GM18873 (cell line): ENCODE data around the gene CLEC16A.
"Not testable (repeated sequence)": the region's sequence is repeated elsewhere in the genome, so short reads cannot be mapped to it uniquely, and the experiment has no call there.

Source experiments
- ATAC-seq: cut with Tn5 transposase; IDR thresholded peaks from one replicate; pipeline ENCODE4 v1.9.1; 2021; ENCODE audit warnings: mild to moderate bottlenecking, moderate library complexity, moderate number of reproducible peaks; ENCODE audit not compliant: unreplicated experiment, low FRiP score

Gene CLEC16A

DNA sequence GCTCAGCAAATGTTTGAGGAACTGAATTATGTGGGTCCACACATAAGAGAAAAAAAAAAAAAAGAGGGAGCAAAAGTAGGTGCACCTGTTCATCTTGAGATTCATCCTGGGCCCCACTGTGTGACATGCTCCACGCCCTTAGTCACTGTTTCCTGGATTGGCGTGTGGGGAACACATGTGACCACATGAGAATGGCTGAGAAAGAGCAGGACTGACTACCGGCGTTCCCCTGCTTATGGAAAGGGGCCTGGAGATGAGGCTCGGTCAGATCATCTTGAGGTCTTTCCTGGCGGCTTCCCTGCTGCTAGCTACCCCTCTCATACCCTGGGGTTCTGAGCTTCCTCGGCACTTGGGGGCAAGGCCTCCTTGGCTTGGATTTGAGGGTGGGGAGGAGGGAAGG is 6.0 kb upstream of the CLEC16A start:
- no peak for ATAC-seq

DNA sequence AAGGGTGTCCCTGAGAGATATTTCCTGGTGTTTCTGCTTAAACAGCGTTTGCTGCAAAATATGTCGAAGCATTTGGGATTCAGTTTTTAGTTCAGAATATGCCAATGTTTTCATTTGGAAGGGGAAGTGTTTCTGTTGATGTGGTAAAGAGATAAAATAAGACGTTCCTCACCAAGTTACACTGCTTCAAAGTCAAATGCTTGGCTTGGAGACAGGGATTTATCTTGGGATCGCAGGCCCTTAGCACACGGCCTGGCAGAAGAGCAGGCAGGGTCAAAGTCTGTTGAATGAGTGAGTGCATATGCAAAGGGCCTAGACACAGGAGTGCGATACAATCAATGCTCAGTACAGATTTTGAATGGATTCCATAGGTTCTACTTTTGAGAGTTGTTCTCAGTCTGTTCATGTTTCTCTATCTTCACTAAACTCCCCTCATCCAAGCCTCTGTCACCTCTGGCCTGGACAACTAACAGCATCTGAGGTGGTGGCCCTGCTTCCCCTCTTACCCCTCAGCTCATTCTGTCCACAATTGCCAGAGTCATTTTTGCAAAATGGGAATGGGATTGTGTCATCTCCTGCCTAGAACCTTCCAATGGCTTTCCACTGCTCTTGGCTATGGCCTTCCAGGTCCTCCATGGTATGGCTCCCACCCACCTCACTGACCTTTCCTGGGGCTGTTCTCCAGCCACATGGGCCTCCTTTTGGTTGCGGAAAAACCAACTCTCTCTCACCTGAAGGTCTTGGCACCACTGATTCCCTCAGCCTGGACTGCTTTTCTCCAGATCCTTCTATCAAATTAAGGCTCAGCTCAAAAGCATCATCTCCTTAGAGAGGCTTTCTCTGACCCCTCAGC is 5.3 kb upstream of the CLEC16A start:
- no peak for ATAC-seq

DNA sequence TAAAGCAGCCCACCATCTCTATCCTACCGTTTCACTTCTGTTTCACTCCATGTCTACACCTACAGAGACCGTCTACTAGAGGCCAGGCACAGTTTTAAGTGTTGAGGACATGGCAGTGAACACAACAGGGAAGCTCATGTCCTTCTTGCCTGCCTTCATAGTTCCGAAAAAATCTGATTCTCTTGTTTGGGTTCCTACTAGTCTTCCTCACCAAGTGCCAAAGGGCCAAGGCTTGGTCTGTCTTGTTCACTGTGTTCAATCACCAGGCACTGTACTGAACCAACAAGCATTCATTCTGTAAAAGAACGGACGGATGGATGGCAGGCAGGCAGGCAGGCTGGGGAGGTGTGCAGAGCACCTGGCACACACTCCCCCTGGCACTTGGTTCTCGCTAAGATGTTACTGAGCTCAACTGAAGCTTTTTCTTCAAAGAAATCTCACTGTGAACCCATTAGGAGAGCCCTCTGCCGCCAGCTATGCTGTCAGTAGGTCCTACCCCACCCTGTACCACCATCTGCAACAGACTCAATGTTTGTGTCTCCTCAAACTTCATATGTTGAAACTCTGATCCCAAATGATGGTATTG is 4.6 kb upstream of the CLEC16A start:
- no peak for ATAC-seq

DNA sequence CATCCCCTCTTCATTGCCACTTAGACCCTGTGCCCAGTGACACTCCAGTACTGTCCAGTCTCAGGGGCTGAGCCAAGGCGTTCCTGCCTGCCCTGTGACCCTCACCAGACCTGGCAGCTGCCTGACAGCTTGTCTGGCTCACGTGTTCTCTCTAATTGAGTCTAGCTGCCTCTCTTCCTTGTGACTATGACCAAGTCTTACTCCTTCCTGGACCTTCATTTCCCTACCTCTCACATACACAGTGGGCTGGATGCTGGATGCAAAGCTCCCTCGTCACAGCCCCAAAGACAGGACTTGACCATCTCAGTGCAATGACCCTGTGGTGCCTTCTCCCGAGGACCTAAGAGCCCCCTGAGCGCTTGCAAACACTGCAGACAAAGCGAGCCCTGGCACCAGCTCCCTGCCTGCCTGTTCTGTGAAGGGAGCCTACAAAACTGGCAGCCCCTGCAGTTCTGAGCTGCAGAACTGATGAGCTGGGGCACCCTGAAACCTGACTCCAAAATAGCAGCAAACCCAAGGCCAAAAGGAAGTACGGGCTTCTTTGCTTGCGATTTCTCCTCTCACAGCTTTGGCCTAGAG is 3.8 kb upstream of the CLEC16A start:
- no peak for ATAC-seq

DNA sequence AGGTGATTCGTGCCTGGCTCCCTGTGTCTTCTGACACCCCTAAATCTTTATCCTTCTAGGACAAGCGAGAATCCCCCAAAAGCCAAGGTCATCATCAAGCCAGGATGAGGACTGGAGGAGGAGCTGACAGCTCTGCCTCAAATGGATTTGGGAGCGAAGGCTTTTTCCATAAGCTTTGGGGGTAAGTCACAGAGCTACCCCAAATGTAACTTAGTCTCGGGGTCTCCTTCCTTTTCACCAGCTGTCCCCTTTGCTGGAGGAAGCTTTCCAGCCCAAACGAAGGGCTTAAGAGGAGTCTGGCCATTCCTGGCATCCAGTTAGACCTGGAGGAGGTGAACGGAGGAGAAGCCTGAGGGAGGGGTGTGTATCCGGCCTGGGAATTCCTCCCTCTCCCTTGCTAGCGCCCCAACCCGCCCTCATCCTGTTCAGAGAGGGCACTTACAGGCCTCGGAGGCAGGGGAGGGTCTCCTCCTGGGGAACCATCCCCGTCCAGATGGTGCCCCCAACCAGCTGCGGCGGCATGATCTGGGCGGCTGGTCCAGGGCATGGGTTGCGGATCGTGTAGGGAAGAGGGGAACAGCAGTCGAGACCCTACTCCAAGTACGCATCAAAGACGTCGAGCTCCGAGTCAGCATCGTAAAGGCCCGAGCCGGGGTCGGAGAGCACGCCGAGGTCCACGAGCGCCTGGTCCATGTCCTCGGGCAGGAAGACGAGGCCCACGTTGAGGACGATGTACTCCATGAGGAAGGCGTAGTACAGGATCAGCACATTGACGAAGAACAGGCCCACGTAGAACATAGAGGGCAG is 3.0 kb upstream of the CLEC16A start:
- no peak for ATAC-seq

DNA sequence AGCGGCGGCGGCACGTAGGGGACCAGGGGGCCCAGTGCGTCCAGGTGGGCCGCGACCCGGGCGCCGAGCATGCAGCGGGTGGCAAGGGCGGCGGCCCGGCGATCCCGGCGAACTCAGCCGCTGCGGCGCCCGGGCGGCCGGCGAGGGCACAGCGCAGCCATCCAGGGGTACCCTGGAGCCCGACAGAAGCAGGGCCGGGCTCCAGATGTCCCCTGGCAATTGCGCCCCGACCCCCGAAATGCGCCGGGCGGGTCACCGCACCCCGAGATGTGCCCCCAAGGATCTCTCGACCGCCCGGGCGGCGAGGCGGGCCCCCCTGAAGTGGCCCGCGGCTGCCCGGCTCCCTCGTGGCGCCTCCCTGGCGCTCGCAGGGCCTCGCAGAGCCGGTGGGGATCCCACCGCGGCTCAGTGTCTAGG is 2.4 kb upstream of the CLEC16A start:
- ATAC-seq = not testable (repeated sequence)

DNA sequence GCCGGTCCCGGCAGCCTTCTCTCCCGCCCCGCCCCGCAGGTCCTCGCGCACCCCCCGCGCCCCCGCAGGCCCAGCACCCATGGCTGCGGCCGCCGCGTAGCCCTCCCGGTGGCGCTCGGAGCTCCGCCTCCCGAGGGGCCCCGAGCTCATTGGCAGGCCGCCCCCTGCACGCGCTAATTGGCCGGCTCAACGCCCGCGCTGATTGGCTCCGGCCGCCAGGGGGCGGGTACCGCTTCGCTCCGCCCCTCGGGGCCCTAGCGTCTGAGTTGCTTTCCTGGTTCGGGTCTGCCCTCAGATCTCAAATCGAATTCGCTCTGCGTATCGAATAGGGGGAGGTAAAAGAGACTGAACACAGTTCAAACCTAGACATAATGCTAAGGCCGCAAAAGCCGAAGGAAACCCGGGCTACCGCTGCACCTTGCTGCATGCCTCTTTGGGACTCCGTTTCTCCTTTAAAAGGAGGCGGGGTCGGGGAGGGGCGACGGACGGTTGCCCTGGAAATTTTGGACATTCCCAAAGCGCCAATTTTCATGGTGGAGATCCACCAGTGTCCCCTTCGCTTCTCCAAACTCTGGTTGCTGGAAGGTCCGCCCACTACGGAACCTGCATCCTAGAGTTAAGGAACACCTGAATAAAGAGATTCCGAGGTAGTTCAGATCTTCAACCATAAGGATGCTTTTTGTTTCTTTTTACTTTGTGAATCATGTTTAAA is 1.9 kb upstream of the CLEC16A start, which contains the start of gene DEXI:
DEXI (minus strand) TSS at position 117 of the 712 bp plus-strand sequence. CDS start 463 bp downstream, outside the sequence.
- peak; percentile 42 for ATAC-seq

DNA sequence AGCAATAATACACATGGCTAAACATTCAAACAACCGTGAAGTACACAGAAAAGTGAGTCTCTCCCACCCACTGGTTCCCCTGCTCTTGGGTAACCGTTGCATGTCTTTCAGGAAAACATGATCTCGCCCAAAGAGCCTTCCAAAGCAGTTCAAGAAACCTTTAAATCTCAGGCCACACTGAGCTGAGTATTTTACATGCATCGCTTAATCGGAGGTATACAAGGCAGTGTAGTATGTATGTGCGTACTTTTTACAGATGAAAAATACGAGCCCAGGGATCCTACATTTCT is 1.4 kb upstream of the CLEC16A start:
- no peak for ATAC-seq

DNA sequence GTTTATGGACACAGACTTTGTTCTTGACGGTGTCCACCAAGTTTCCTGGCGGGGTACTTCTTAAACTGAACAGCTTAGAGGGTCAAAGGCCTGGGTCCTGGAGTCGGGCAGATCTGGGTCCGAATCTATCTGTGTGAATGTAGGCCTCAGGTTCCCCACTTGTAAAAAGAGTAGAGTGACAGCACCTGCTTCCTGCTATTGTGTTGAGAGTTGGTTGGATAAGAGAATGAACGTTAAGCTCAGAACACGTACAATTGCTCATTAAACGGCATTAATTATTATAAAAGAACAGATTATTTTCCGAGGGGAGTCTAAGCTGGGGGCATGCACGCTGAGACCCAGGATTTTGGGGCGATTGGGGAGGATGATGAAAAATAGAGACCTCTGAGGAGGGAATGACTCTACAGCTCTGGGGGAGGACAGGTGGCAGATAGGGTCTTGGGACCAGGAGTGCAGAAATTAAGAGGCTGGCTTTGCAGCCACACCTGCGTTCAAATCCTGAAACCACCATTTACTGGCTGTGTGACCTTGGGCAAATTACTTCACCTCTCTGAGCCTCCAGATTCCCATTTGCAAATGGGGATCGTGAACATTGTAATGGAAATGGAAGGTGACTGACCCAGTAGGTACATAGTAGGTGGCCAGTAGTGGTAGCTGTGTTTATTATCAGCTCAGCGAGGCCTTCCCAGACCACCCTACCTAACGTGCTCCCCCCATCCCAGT is 862 bp downstream of the CLEC16A start:
- no peak for ATAC-seq

DNA sequence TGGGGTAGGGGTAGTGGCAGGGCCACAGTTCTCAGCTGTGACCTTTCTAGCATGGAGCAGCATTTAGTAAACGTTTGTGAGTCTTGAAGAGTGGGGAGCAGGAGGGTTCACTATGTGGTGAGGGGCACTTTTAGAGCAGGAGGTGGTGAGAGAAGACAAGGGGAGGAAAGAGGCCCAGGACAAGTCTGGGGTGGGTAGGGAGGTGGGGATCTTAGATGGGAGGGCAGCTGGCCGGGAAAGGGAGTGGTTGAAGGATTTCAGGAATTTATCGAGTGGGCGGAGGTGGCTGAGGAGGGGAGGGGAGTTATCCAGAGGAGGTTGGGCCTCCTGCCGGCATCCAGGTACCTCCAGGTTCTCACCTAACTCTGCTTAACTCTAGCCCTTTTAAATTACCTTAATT is 1.9 kb downstream of the CLEC16A start:
- ATAC-seq = no peak

DNA sequence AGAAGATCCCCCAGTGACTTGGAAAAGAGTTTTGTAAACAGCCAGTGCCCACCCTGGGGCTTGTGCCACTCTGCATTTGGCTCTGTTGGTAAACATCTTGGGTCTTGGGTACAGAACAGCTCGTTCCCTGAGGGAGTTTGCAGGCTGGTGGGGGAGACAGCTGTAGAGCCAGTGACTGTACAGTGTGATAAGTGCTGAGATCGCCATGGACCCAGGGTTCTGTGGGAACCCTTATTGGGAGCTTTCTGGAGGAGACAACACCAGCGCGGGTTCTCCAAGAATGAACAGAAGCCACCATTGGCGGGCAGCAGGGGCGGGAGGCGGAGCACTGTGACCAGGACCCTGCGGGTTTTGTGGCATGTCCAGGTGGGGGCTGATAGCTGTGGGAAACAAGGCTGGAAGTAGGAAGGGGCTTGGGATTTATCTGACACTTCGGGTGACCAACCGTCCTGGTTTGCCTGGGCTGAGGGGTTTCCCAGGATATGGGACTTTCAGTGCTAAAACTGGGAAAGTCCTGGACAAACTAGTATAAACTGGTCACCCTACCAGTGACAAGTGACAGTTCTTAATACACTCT is 2.9 kb downstream of the CLEC16A start:
- no peak for ATAC-seq

DNA sequence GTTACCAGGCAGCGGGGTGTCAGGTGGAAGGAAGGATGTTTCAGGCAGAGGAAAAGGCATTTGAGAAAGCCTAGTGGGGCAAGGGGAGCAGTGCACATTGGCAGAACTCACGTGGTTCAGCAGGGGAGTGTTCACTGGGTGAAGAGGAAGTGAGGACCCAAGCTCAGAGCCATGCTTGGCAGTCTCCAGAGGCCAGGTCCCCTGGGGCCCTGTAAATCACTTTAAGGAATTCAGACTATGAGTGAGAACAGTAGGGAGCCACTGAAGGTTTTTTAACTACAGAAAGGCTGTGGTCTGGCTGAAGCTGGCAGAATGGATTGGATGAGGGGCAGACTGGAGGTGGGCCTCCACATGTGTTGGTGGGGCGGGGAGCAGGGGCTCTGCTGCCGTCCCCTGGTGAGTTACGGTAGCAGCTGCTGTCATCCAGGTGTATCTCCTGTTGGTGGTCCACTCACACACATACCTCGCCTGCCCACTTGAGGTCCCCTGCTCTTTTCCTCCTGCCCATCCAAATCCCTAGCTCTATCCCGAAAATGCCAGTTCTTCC is 5.1 kb downstream of the CLEC16A start:
- peak; percentile 67 for ATAC-seq

DNA sequence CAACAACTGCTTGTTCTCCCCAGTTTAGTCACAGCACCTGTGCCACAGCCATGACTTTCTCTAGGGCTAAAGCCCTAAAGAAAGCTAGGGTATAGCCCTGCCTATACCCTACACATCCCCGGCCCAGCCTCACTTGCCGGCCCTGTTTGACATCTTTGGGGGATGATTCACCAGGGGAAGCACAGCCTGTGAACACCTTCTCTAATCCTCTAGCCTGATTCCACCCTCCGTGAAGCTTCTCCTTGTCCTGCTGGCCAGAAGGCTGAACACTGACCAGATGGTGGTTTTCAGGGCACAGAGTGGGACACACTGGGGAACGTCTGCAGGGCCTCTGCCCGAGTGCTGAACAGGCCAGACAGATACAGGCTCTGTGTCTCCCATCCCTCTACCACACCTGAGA is 6.0 kb downstream of the CLEC16A start:
- no peak for ATAC-seq

DNA sequence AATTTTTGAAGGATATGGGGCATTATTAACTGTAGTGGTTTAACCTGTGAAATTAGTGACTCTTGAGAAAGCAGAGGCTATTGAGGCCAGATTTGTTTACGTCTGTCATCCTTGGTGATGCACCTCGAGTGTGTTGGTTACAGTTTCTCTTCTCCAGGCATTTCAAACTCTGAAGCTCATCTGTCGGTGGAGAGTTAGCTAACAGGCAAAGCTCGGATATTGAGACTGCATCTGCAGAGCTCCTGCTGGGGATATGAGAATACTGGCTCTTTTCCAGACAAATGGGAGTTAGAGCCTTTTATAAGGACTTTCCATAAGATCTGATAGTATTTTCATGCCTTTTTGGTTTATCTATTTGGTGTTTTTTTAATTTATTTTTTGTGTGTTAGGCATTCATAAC is 6.7 kb downstream of the CLEC16A start:
- no peak for ATAC-seq

DNA sequence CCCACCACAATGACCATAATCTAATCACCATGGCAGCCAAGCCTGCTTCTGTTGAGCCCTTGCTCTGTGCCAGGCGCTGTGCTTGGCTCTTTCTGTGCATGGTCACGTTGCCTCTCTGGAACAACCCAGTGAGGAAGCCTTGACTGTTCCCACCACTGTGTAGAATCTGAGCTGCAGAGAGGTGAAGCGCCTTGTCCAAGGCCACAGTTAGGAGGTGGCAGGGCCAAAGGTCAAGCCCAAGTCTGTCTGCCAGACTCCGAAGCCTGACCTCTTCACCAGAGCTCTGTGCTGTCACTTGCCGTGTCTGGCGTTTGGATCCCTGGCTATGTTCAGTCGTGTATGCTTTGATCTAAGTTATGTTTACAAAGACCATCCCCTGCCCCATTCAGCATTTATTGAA is 10.5 kb downstream of the CLEC16A start:
- no peak for ATAC-seq

DNA sequence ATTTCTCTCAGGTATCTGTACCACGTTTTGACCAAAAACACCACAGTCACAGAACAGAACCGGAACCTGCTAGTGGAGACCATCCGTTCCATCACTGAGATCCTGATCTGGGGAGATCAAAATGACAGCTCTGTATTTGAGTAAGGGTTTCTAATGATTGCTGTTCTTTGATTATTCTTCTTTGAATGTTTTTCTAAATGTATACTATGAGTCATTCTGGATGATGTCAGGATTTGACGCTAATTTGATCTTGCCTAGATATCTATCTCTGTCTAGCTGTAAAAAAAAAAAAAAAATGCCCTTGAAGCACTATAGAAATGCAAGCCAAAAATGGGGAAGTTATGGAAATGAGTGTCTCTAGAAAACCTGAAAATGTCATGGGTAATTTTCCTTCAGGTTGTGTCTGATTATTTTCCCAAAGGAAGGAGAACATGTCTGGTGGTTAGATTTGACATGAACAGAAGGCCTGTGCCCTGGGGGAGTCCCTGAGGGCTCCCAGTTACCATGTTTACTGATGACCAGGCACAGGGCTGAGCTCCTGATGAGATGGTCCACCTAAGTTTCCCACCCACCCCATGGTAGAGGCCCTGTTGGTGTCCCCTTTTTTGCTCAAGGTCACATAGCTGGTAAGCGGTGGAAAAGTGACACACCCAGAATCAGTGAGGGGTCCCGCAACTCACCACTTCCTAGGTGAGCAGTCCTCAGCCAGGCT is 13.6 kb downstream of the CLEC16A start:
- no peak for ATAC-seq

DNA sequence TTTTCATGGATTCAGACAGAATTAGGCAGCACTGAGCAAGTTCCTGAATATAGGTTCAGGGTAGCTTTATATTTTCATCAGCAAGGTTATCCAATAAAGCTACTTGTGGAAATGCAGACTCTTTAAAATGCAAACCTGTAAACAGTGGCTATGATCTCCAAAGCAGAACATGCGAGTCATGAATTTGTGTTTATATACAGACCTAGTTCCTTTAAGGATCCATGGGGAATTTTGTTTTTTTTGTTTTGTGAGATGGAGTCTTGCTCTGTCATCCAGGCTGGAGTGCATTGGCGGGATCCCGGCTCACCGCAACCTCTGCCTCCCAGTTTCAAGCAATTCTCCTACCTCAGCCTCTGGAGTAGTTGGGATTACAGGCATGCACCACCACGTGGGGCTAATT is 14.8 kb downstream of the CLEC16A start:
- no peak for ATAC-seq

DNA sequence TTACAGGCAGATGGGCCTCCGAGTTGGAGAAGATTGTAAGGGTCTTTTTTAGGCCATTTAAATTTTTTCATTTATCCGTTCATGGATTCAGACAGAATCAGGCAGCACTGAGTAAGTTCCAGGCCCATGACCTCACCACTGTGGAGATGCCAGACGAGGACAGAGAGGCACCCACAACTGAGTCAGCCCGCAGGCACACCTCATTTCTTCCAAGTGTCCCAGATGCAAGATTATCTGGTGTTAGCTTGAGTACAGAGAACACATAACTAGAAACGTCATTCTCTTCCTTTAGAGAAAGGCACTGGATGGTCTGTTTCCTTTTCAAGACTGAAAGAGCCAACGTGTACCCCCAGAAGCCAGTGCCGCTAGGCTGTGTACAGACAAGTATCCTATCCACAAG is 16.9 kb downstream of the CLEC16A start:
- no peak for ATAC-seq
